Right lobe of liver (tissue), 4 donors: Measurements from ENCODE around the gene MARK4.

Experiments used
- POLR2A ChIP-seq: fragments of 450-650 bp; IDR thresholded peaks from one replicate; pipeline ENCODE4 v1.6.1; 2017; ENCODE audit warnings: antibody characterized with exemption, mild to moderate bottlenecking
- TF ChIP-seq, protein P1 (sequence below), 4 donors: fragments of 200-600 bp in 3 of 4; fragments of 450-650 bp in 1 of 4; IDR thresholded peaks; one replicate each; pipeline versions ENCODE4 v1.5.1 to v1.8.0; 2016 to 2022; ENCODE audit warnings: antibody characterized with exemption in 4 of 4, mild to moderate bottlenecking in 2 of 4
- donor health status: DM: no; HTN: no; CAD: no.
- donor health status: DM: no; HTN: no; CAD: no.
- donor health status: DM: no; HTN: yes; CAD: no.

DNA sequence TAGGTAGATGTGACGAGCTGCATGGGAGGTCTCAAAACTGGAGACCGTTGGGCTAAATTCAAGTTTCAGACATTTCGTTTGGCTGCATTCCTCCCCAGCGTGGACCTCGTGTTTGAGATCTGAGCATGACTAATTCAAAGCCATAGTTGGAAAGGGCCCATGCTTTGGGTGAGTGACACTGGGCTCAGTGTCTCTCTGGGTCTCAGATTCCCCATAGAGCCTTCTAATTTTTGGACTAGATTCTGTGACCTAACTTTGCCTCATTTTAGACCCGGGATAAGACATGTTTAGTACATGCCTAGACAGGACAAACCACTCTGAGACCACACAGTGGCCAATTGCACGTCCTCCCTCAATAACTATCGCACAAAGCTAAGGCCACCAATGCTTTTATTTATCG lies 55.0 kb downstream of the MARK4 start:
- TF ChIP-seq, protein P1, sequence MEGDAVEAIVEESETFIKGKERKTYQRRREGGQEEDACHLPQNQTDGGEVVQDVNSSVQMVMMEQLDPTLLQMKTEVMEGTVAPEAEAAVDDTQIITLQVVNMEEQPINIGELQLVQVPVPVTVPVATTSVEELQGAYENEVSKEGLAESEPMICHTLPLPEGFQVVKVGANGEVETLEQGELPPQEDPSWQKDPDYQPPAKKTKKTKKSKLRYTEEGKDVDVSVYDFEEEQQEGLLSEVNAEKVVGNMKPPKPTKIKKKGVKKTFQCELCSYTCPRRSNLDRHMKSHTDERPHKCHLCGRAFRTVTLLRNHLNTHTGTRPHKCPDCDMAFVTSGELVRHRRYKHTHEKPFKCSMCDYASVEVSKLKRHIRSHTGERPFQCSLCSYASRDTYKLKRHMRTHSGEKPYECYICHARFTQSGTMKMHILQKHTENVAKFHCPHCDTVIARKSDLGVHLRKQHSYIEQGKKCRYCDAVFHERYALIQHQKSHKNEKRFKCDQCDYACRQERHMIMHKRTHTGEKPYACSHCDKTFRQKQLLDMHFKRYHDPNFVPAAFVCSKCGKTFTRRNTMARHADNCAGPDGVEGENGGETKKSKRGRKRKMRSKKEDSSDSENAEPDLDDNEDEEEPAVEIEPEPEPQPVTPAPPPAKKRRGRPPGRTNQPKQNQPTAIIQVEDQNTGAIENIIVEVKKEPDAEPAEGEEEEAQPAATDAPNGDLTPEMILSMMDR (IDR thresholded peaks at IDR 0.05): no peak
- no peak for TF ChIP-seq POLR2A
